NCI-H2196 treated with DMSO at 0.1 percent for 48 hours (cell line): ENCODE data around the gene CACHD1.
"Not testable (repeated sequence)": the region's sequence is repeated elsewhere in the genome, so short reads cannot be mapped to it uniquely, and the experiment has no call there.

ENCODE experiments used
- DNase-seq: peaks from one replicate; lab custom pipeline; 2025; ENCODE audit not compliant: unreplicated experiment; lab: John Stamatoyannopoulos, UW

The CACHD1 gene

DNA sequence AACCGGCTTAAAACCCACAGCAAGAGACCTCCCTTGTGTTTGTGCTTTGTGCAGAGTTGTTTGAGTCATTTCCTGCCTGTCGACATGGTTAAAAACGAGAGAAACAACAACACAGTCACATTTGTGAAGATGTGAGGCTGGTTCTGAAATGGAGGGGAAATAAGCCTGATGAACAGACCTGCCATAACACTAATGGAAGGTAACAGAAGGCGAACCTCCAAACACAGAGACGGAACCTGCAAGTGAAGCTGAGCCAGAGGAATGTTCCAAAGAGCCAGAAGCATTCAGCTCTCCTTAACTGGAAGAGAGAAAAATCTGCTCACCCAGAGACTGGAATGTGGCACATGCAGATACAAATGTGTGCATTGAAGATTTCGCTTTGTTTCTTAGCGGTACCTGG, 221.7 kb downstream of the CACHD1 start:
- no peak for DNase-seq

- no peak for DNase-seq
Observed at GRCh38 chr1:64692911-64693310, 223.0 kb downstream of the CACHD1 start.

GRCh38 chr1:64693406-64693805, 223.5 kb downstream of the CACHD1 start:
- DNase-seq: no peak

DNA sequence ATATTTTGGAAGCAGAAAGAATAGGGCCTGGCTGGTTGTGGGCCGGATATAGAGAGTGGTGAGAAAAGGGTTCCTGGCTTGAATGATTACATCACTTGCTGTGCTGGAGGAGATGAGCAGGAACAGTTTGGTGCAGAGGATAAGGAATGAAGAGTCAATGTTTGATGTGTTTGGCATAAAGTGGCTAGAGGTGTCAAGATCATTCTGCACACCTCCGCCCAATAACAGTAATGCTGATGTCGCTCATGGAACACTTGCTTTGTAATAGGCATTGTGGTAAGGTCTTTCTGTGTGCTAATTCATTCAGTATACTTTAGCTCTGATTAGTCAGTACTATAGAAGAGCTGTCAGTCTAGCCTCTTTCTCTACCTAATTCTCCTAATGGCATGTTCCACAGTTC, 226.9 kb downstream of the CACHD1 start:
- no peak for DNase-seq

- no peak for DNase-seq
Observed at GRCh38 chr1:64699327-64699726, 229.4 kb downstream of the CACHD1 start.

GRCh38 chr1:64701071-64701470, 231.1 kb downstream of the CACHD1 start:
- no peak for DNase-seq

- DNase-seq: no peak
Observed at GRCh38 chr1:64701886-64702285, 232.0 kb downstream of the CACHD1 start.

DNA sequence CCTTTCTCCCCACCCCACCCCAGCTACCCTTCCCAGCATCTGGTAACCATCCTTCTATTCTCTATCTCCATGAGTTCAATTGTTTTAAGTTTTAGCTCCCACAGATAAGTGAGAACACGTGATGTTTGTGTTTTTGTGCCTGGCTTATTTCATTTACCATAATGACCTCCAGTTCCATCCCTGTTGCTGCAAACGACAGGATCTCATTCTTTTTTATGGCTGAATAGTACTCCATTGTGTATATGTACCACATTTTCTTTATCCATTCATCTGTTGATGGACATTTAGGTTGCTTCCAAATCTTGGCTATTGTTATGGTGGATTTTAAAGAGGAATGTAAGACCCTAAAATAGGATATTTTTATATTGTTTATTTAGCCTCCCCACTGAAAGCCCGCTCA, 232.7 kb downstream of the CACHD1 start:
- DNase-seq: not testable (repeated sequence)

DNA sequence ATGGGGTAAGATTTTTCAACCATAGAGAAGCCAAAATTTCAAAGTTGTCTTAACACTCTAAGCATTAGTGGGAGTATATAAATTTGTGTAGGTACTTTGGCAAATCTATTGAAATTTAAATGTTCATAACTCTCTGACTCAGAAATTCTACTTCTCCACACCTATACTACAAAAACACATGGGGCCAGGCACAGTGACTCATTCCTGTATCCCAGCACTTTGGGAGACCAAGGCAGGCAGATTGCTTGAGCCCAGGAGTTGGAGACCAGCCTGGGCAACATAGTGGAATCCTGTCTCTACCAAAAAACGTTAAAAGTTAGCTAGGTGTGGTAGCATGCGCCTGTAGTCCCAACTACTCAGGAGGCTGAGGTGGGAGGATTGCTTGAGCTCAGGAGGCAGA, 233.7 kb downstream of the CACHD1 start:
- DNase-seq: no peak

DNA sequence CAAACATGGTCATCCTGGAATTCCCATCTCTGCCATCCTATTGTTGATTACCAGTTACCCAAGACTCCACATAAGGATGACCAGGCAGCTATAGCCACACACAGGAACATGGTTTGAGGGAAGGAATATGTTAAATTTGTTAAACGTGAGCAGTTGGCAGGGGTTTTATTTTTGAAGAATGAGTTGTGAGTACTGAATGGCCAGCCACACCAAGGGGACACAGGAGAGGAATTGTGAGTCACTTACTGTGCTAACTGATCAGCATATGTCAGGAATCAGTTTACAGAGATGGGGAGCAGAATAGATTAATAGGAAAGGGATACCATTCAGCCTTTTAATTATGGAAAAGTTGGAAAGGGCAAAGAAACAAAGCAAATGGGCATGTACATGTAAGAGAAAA, 235.7 kb downstream of the CACHD1 start:
- no peak for DNase-seq

- DNase-seq: no peak
Observed at GRCh38 chr1:64711266-64711665, 241.3 kb downstream of the CACHD1 start.

GRCh38 chr1:64712049-64712448, 242.1 kb downstream of the CACHD1 start:
- no peak for DNase-seq

- DNase-seq: no peak
Observed at GRCh38 chr1:64715186-64715585, 245.3 kb downstream of the CACHD1 start.

- no peak for DNase-seq
Observed at GRCh38 chr1:64721135-64721534, 251.2 kb downstream of the CACHD1 start.

GRCh38 chr1:64721576-64722145, 251.7 kb downstream of the CACHD1 start:
- no peak for DNase-seq

DNA sequence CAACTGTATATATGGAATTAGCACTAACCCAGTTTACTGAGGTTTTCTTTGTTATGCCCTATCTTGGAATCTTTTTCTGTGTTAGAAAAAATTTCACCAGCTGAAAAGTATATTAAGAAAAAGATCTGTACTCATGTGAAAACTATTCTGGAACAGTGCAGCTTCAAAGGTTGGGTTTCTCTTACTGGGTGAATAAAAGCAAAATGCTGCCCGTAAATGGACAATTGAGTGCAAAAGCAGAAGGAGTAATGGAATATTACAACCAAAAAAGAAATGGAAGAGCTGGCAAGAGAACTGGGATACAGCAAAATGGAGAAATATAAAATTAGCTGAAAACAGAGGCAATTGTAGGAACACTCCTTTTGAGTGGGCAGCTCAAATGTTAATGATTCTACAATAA, 257.9 kb downstream of the CACHD1 start:
- DNase-seq: no peak

GRCh38 chr1:64733581-64734286, 263.8 kb downstream of the CACHD1 start:
- DNase-seq: no peak

GRCh38 chr1:64734287-64734652, 264.3 kb downstream of the CACHD1 start:
- DNase-seq: no peak

DNA sequence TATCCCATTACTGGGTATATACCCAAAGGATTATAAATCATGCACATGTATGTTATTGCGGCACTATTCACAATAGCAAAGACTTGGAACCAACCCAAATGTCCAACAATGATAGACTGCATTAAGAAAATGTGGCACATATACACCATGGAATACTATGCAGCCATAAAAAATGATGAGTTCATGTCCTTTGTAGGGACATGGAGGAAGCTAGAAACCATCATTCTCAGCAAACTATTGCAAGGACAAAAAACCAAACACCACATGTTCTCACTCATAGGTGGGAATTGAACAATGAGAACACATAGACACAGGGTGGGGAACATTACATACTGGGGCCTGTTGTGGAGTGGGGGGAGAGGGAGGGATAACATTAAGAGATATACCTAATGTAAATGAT, 270.8 kb downstream of the CACHD1 start:
- not testable (repeated sequence) for DNase-seq
